ENCODE results near the gene ANKS1A.

ANKS1A gene

DNA sequence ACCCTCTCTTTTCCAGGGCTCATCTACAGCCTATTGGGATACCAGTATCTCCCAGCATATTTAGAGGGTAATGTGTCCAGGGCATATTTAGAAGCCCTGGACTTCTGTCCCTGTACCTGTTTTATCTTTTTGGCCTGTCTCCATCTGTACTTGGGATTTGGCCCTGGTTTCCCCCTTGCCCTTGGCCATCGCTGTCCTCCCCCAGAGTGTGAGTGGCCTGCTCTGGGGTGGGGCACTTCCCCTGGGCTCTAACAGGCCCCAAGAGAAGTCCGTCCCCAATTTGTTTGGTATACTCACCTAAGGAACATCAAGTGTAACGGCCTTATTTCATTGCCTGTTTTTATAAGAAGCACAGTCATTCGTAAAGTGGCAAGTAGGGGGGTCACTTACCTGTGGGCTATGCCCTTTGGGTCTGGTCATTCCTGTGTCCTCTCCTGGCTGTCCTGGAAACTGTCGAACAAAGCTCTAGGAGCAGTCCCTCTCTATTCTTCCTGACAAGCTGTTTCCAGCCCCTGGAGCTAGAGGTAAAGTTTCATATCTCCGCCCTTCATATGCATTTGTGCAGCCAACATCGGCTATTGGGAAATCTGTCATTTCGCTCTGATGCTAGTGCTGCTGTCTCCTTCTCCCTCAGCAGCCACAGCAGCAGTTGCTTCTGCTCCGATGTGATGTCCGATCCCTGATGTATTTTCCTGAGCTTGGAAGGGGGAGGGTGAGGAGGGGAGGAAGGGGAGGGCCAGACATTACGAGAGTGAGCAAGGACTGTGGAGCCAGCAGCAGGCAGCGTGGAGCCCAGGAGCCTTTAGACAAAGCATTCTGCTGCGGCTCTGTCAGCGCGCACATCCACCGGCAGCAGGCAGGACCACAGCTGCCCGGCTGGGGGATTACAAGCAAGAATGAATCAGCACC lies 168.6 kb downstream of the ANKS1A start:
- no peak for DNase-seq

GRCh38 chr6:35058358-35058675 lies 169.3 kb downstream of the ANKS1A start:
- no peak for DNase-seq

DNA sequence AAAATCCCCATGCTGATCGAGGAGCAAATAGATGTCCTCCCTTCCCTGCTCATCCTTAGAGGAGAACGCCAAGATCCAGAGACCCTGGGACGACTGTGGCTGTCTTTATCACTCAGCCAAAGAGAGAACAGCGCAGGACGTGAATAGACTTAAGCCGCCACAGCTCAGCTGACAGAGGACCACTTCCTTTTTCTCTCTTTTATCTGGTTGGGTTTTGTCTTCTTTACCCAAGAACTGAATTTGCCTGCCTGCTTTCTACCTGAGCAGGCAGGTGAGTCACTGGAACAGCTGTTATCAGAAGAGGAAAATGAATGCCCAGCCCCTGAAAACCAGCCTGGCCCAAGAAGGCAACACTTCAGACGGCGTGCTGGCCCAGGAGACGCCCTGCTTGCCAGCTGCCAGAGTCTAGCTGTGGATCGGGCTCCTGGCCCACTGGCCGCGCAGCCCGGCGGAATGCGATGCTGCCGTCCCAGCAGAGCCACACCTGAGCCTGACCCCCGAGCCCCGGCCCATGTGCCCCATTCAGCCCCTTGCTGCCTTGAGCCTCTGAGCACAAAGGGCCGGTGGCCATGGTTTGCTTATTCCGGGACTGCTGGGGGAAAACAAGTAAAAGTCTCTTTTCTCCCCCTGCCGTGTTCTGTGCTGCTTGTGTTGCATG lies 169.9 kb downstream of the ANKS1A start:
- no peak for DNase-seq

- no peak for DNase-seq
Measured at GRCh38 chr6:35059596-35060345, 170.7 kb downstream of the ANKS1A start.

GRCh38 chr6:35061102-35061615 lies 172.1 kb downstream of the ANKS1A start:
- DNase-seq: no peak

GRCh38 chr6:35061651-35062410 lies 172.8 kb downstream of the ANKS1A start:
- no peak for DNase-seq

DNA sequence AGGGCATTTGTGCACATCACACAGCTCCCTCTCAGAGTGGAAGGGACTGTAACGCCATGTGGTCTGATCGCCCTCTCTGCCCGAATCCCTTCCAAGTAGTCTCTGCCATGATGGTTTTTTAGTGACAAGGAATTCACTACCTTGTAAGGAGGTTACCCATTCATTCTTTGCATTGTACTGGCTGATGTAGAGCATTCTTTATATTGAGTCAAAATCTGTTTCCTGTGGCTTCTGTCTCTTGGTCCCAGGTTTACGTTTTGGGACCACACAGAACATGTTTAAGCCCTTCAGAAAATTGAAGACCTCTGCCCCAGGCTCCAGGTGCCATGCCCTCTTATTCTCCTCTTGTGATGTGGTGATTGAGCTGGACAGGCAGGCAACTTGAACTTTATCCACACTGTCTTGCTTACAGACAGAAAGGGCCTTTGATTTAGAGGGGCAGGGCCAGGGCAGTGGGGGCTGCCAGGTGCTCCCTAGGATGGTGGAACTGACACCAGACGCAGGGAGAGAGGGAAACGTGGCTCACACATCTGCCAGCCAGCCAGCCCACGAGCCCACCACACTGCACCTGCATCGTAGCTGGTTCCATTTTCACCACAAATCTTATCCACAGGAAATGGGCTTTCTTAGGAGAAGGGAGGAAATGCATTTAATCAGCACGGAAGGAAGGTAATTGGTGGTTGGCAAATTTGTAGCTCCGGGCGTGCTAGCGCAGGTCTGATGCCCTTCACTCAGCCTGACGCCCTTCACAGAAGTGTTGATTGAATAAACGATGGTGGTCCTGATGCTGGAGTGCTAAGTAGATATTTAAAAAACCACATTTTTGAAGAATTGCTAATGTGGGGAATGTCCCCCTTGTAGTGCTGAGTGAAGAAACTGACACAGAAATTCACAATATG lies 173.9 kb downstream of the ANKS1A start:
- no peak for DNase-seq

- DNase-seq: no peak
Measured at GRCh38 chr6:35063701-35064280, 174.7 kb downstream of the ANKS1A start.

GRCh38 chr6:35064290-35064689 lies 175.2 kb downstream of the ANKS1A start:
- DNase-seq: no peak

GRCh38 chr6:35064757-35065440 lies 175.8 kb downstream of the ANKS1A start:
- no peak for DNase-seq

GRCh38 chr6:35065441-35065800 lies 176.4 kb downstream of the ANKS1A start:
- no peak for DNase-seq

DNA sequence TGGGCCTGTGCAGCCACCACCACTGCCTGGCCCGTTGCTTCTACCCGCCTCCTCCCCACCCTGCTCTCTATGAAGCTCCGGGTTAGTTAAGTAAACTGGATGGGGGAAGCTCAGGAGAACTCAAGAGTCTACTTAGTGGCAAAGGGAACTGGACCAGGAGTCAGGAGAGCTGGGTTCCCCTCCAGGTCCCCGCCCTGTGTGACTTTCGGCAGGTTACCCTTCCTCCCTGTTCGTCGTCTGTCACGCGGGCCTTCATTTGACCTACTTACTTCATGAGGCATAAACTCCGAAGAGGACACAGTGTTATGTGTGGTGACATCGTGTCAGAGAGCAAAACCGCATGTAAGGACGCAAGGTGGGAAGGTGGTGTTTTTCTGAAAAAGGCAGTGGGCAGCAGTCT lies 176.8 kb downstream of the ANKS1A start:
- no peak for DNase-seq

- no peak for DNase-seq
Measured at GRCh38 chr6:35067234-35067633, 178.2 kb downstream of the ANKS1A start.

DNA sequence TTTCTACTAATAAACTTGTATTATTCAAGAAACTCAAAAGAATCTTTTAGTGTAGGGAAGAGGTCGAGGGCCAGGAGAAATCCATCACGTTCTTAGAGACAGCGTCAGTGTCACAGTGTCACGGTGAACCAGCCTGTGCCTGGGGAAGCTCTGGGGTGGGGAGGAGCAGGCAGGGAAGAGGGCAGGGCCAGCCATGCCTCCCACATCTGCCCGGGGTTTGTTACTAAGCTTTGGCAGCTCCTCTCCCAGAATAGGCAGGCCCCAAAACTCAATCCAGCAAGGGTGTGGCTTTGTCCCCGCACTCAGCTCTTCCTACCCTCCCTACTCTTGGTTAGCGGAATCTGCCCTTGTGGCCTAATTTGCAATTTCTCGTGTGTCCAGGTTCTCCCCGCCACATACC lies 179.2 kb downstream of the ANKS1A start:
- DNase-seq: no peak

GRCh38 chr6:35068644-35069043 lies 179.6 kb downstream of the ANKS1A start:
- no peak for DNase-seq

- DNase-seq: no peak
Measured at GRCh38 chr6:35069262-35069661, 180.2 kb downstream of the ANKS1A start.

DNA sequence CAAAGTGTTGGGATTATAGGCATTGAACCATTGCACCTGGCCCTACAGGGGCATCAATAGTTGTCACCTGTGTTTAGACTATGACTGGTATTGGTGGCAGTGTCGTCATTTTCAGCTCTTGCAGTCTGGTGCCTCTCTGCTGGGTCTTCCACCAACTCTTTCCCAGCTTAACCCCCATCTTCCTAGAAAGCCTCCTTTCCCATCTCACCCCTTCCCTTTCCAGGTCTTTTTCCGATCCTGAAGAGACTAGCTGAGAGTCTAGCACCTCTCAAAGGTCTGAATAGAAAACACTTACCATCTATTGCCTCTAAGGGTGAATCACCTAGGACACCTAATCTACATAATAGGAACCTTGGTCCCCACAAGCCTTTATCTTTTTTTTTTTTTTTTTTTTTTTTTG lies 181.1 kb downstream of the ANKS1A start:
- DNase-seq: no peak

DNA sequence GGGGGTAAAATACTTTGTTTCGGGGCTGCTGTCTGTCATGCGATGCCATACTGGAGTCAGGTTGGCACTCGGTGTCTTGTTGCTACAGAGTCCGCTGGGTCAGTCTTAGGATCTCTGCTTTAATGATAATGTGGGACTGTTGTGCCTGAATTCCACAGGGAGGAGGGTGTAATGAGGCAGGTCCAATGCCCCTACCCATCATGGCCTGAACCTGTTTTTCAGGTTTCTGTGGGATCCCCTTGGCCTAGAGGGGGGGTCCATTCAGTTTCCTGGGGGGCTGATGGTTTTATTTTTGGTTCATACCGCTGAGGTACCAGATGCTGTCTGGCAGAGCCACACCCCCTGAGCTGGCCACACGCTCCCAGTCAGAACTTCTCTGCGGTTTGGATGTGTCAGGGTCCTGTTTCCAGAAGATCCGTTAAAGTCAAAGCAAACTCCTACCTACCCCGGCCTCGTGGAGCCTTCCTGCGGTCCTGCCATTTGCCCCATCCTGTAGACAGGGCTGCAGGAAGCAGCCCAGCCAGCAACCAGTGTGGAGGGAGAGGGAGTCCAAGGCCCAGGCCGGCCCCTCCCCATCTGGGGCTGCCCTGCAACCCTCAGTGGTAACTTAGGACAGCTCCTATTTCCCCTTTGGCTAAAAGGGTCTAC lies 182.4 kb downstream of the ANKS1A start:
- no peak for DNase-seq

- no peak for DNase-seq
Measured at GRCh38 chr6:35072051-35072697, 183.1 kb downstream of the ANKS1A start.

GRCh38 chr6:35072698-35073055 lies 183.6 kb downstream of the ANKS1A start:
- DNase-seq: no peak
